Measurements from ENCODE around the gene KCNAB1.
"Not testable (repeated sequence)": the region's sequence is repeated elsewhere in the genome, so short reads cannot be mapped to it uniquely, and the experiment has no call there.

The KCNAB1 gene

GRCh38 chr3:156216216-156216615 is 95.8 kb downstream of the KCNAB1 start:
- no peaks in the 10 kb centered on the region for H3K9me3 ChIP-seq (ENCODE audit: control insufficient read depth, low read length)
- H3K9ac ChIP-seq (ENCODE audit: low read length), result no peak overlapping the region
- peaks cover 11% of the 10 kb centered on the region for H3K27me3 ChIP-seq (ENCODE audit: control insufficient read depth, insufficient read depth, low read length)
- H3K4me1 ChIP-seq (ENCODE audit: control insufficient read depth, insufficient read depth, low read length), result no peaks in the 10 kb centered on the region
- H3K36me3 ChIP-seq (ENCODE audit: control insufficient read depth, insufficient read depth, low read length), result no peaks in the 10 kb centered on the region
- no peak overlapping the region for H3K4me3 ChIP-seq (ENCODE audit: low read length)

- Histone ChIP-seq H3K9ac (ENCODE audit: low read length) (no peak overlapping the region), H3K4me3 (ENCODE audit: low read length) (no peak overlapping the region), H3K27me3 (ENCODE audit: control insufficient read depth, insufficient read depth, low read length) (peaks cover 8% of the 10 kb centered on the region), H3K36me3 (ENCODE audit: control insufficient read depth, insufficient read depth, low read length) (no peaks in the 10 kb centered on the region), H3K4me1 (ENCODE audit: control insufficient read depth, insufficient read depth, low read length) (no peaks in the 10 kb centered on the region), H3K9me3 (ENCODE audit: control insufficient read depth, low read length) (no peaks in the 10 kb centered on the region)
These were observed 96.5 kb downstream of the KCNAB1 start for GRCh38 chr3:156216852-156217251.

- Histone ChIP-seq H3K36me3 (ENCODE audit: control insufficient read depth, insufficient read depth, low read length) (no peaks in the 10 kb centered on the region), H3K9ac (ENCODE audit: low read length) (no peak overlapping the region), H3K4me1 (ENCODE audit: control insufficient read depth, insufficient read depth, low read length) (no peaks in the 10 kb centered on the region), H3K4me3 (ENCODE audit: low read length) (no peak overlapping the region), H3K9me3 (ENCODE audit: control insufficient read depth, low read length) (no peaks in the 10 kb centered on the region), H3K27me3 (ENCODE audit: control insufficient read depth, insufficient read depth, low read length) (no peaks in the 10 kb centered on the region)
These were observed 97.4 kb downstream of the KCNAB1 start for GRCh38 chr3:156217674-156218352.

- H3K9me3 ChIP-seq (ENCODE audit: control insufficient read depth, low read length), result no peaks in the 10 kb centered on the region
These were observed 98.0 kb downstream of the KCNAB1 start for GRCh38 chr3:156218353-156218744.

GRCh38 chr3:156222381-156222780 is 102.0 kb downstream of the KCNAB1 start:
- H3K27me3 ChIP-seq (ENCODE audit: control insufficient read depth, insufficient read depth, low read length), result not testable (repeated sequence)

More at GRCh38 chr3:156218353-156218744, 98.0 kb downstream of the KCNAB1 start:
- Histone ChIP-seq H3K4me3 (ENCODE audit: low read length) (no peak overlapping the region), H3K4me1 (ENCODE audit: control insufficient read depth, insufficient read depth, low read length) (no peaks in the 10 kb centered on the region), H3K9ac (ENCODE audit: low read length) (no peak overlapping the region), H3K27me3 (ENCODE audit: control insufficient read depth, insufficient read depth, low read length) (no peaks in the 10 kb centered on the region), H3K36me3 (ENCODE audit: control insufficient read depth, insufficient read depth, low read length) (no peaks in the 10 kb centered on the region)

GRCh38 chr3:156224046-156224445 is 103.7 kb downstream of the KCNAB1 start:
- not testable (repeated sequence) for H3K9ac ChIP-seq (ENCODE audit: low read length); H3K4me1 ChIP-seq (ENCODE audit: control insufficient read depth, insufficient read depth, low read length); H3K4me3 ChIP-seq (ENCODE audit: low read length); H3K27me3 ChIP-seq (ENCODE audit: control insufficient read depth, insufficient read depth, low read length); H3K9me3 ChIP-seq (ENCODE audit: control insufficient read depth, low read length); H3K36me3 ChIP-seq (ENCODE audit: control insufficient read depth, insufficient read depth, low read length)

More at GRCh38 chr3:156222381-156222780, 102.0 kb downstream of the KCNAB1 start:
- H3K9ac ChIP-seq (ENCODE audit: low read length); H3K4me3 ChIP-seq (ENCODE audit: low read length); H3K4me1 ChIP-seq (ENCODE audit: control insufficient read depth, insufficient read depth, low read length); H3K36me3 ChIP-seq (ENCODE audit: control insufficient read depth, insufficient read depth, low read length); H3K9me3 ChIP-seq (ENCODE audit: control insufficient read depth, low read length): not testable (repeated sequence)

GRCh38 chr3:156226676-156227420 is 106.5 kb downstream of the KCNAB1 start:
- no peak overlapping the region for H3K9ac ChIP-seq (ENCODE audit: low read length)
- peaks cover 4% of the 10 kb centered on the region for H3K27me3 ChIP-seq (ENCODE audit: control insufficient read depth, insufficient read depth, low read length)
- no peaks in the 10 kb centered on the region for H3K36me3 ChIP-seq (ENCODE audit: control insufficient read depth, insufficient read depth, low read length)
- no peaks in the 10 kb centered on the region for H3K9me3 ChIP-seq (ENCODE audit: control insufficient read depth, low read length)
- no peak overlapping the region for H3K4me3 ChIP-seq (ENCODE audit: low read length)
- no peaks in the 10 kb centered on the region for H3K4me1 ChIP-seq (ENCODE audit: control insufficient read depth, insufficient read depth, low read length)

GRCh38 chr3:156227704-156228103 is 107.3 kb downstream of the KCNAB1 start:
- H3K27me3 ChIP-seq (ENCODE audit: control insufficient read depth, insufficient read depth, low read length), result peaks cover 4% of the 10 kb centered on the region
- no peaks in the 10 kb centered on the region for H3K4me1 ChIP-seq (ENCODE audit: control insufficient read depth, insufficient read depth, low read length)
- no peak overlapping the region for H3K9ac ChIP-seq (ENCODE audit: low read length)
- no peaks in the 10 kb centered on the region for H3K36me3 ChIP-seq (ENCODE audit: control insufficient read depth, insufficient read depth, low read length)
- no peak overlapping the region for H3K4me3 ChIP-seq (ENCODE audit: low read length)
- no peaks in the 10 kb centered on the region for H3K9me3 ChIP-seq (ENCODE audit: control insufficient read depth, low read length)

- H3K4me3 ChIP-seq (ENCODE audit: low read length), result no peak overlapping the region
- H3K9me3 ChIP-seq (ENCODE audit: control insufficient read depth, low read length), result no peaks in the 10 kb centered on the region
- no peaks in the 10 kb centered on the region for H3K36me3 ChIP-seq (ENCODE audit: control insufficient read depth, insufficient read depth, low read length)
- H3K4me1 ChIP-seq (ENCODE audit: control insufficient read depth, insufficient read depth, low read length), result no peaks in the 10 kb centered on the region
- H3K9ac ChIP-seq (ENCODE audit: low read length), result no peak overlapping the region
- H3K27me3 ChIP-seq (ENCODE audit: control insufficient read depth, insufficient read depth, low read length), result peaks cover 4% of the 10 kb centered on the region
These were observed 110.0 kb downstream of the KCNAB1 start for GRCh38 chr3:156230278-156230900.

- H3K9ac ChIP-seq (ENCODE audit: low read length); H3K27me3 ChIP-seq (ENCODE audit: control insufficient read depth, insufficient read depth, low read length); H3K4me3 ChIP-seq (ENCODE audit: low read length); H3K9me3 ChIP-seq (ENCODE audit: control insufficient read depth, low read length); H3K4me1 ChIP-seq (ENCODE audit: control insufficient read depth, insufficient read depth, low read length); H3K36me3 ChIP-seq (ENCODE audit: control insufficient read depth, insufficient read depth, low read length): not testable (repeated sequence)
These were observed 110.8 kb downstream of the KCNAB1 start for GRCh38 chr3:156231221-156231620.

- Histone ChIP-seq H3K4me1 (ENCODE audit: control insufficient read depth, insufficient read depth, low read length) (no peaks in the 10 kb centered on the region), H3K27me3 (ENCODE audit: control insufficient read depth, insufficient read depth, low read length) (no peaks in the 10 kb centered on the region), H3K9ac (ENCODE audit: low read length) (no peak overlapping the region), H3K36me3 (ENCODE audit: control insufficient read depth, insufficient read depth, low read length) (no peaks in the 10 kb centered on the region), H3K4me3 (ENCODE audit: low read length) (no peak overlapping the region), H3K9me3 (ENCODE audit: control insufficient read depth, low read length) (no peaks in the 10 kb centered on the region)
These were observed 113.5 kb downstream of the KCNAB1 start for GRCh38 chr3:156233876-156234275.

- no peaks in the 10 kb centered on the region for H3K9me3 ChIP-seq (ENCODE audit: control insufficient read depth, low read length)
- no peak overlapping the region for H3K9ac ChIP-seq (ENCODE audit: low read length)
- no peaks in the 10 kb centered on the region for H3K4me1 ChIP-seq (ENCODE audit: control insufficient read depth, insufficient read depth, low read length)
- H3K36me3 ChIP-seq (ENCODE audit: control insufficient read depth, insufficient read depth, low read length), result no peaks in the 10 kb centered on the region
- H3K4me3 ChIP-seq (ENCODE audit: low read length), result no peak overlapping the region
- H3K27me3 ChIP-seq (ENCODE audit: control insufficient read depth, insufficient read depth, low read length), result no peaks in the 10 kb centered on the region
These were observed 116.3 kb downstream of the KCNAB1 start for GRCh38 chr3:156236556-156237260.

All from mucosa of stomach (tissue), 1 donor.